ENCODE measurements around the gene CEBPB.
"Not testable (repeated sequence)": the region's sequence is repeated elsewhere in the genome, so short reads cannot be mapped to it uniquely, and the experiment has no call there.

Gene CEBPB

DNA sequence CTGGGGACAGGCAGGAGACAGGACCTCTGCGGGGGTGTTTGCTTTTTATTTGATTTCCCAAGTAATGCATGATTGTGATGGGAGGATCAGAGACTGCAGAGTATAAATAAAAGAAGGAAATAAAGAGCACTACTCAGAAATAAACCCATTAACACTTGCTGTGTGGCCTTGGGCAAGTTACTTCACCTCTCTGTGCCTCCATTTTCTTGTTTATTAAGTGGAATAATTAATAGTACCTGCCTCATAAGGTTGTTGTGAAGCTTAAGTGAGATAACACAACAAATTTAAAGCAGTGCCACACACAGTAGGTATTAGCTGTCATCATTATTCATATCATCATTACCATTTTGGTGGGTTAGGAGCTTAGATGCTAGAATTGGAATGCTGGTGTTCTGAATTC, 8.1 kb downstream of the CEBPB start:
- H3K4me3 ChIP-seq (ENCODE audit: low read length) = no peak overlapping the region
- TF ChIP-seq, protein P1, sequence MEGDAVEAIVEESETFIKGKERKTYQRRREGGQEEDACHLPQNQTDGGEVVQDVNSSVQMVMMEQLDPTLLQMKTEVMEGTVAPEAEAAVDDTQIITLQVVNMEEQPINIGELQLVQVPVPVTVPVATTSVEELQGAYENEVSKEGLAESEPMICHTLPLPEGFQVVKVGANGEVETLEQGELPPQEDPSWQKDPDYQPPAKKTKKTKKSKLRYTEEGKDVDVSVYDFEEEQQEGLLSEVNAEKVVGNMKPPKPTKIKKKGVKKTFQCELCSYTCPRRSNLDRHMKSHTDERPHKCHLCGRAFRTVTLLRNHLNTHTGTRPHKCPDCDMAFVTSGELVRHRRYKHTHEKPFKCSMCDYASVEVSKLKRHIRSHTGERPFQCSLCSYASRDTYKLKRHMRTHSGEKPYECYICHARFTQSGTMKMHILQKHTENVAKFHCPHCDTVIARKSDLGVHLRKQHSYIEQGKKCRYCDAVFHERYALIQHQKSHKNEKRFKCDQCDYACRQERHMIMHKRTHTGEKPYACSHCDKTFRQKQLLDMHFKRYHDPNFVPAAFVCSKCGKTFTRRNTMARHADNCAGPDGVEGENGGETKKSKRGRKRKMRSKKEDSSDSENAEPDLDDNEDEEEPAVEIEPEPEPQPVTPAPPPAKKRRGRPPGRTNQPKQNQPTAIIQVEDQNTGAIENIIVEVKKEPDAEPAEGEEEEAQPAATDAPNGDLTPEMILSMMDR (conservative IDR thresholded peaks at IDR 0.05; ENCODE audit: low read length) = no peak
- DNase-seq (ENCODE audit: low read depth) = no peak

DNA sequence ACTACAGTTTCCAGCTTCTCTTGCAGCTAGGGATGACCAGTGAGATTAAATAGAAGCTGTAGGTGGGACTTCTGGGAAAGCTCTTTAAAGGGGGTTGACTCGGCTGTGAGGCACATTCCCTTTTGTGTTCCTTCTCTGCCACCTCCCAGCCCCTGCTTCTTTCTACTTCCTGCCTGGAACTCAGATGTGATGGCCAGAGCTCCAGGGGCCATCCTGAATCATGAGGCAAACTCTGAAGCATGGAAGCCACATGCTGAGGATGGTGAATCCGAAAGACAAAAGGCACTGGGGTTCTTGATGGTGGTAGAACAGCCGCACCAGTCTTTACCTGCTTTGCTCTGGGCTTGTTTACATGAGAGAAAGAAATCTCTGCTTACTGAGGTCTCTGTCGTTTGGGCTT, 9.1 kb downstream of the CEBPB start:
- DNase-seq (ENCODE audit: low read depth) = no peak
- no peak overlapping the region for H3K4me3 ChIP-seq (ENCODE audit: low read length)
- TF ChIP-seq, protein P1 (conservative IDR thresholded peaks at IDR 0.05; ENCODE audit: low read length) = no peak

DNA sequence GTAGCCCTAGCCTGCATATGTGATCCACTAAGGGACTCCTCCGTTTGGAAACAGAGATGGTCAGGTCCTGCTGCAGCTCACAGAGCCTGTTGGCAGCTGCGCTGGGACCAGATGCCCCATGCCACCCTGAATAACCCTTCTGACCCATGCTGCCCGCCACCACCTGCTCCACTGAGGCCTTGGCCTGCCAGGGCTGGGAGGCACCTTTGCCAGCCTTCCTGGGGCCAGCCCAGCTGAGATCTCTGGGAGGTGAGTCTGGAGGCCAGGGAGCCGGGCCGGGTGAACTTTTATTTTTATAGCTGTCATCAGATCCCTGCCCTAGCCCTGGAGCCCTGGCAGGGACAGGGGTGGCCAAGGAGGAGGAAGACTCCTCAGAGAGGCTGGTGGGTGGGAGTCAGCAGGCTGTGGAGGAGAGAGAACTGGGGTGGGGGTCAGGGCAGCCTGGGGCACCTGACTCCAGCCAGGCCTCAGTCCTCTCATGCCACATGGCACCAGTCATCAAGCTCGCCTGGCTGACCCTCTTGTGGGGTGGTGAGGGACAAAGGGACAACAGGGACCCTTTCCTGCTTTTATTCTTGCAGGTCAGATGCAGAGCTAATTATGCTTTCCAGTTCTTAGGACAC, 10.0 kb downstream of the CEBPB start:
- TF ChIP-seq, protein P1 (conservative IDR thresholded peaks at IDR 0.05; ENCODE audit: low read length) = no peak
- no peak for DNase-seq (ENCODE audit: low read depth)
- H3K4me3 ChIP-seq (ENCODE audit: low read length) = no peak overlapping the region

DNA sequence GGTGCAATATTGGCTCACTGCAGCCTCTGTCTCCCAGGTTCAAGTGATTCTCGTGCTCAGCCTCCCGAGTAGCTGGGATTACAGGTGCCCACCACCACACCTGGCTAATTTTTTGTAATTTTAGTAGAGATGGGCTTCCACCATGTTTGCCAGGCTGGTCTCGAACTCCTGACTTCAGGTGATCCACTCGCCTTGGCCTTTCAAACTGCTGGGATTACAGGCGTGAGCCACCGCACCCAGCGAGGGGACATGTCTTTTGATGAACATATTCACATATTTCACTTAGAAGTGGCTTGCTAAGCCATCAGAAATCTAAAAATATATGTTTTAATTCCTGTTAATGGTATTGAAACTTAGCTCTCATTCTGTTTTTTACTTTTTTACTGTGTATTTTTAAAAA, 11.1 kb downstream of the CEBPB start:
- H3K4me3 ChIP-seq (ENCODE audit: low read length); DNase-seq (ENCODE audit: low read depth): not testable (repeated sequence)

DNA sequence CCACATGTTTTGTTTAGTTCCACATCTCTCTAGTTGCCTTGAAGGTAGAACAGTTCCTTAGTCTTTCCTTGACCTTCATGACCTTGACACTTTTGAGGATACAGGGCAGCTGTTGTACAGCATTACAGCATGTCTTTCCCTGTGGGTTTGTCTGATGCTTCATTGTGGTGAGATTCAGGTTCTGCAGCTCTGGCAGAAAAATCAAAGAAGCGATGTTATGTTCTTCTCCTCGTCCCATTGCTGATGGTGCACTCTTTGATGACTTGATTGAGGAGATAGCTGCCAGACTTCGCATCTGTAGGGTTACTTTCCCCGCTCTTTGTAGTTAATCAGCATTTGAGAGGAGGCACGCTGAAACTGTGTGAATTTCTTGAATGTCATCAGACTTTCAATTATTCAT, 12.0 kb downstream of the CEBPB start:
- no peak for DNase-seq (ENCODE audit: low read depth)
- no peak overlapping the region for H3K4me3 ChIP-seq (ENCODE audit: low read length)
- TF ChIP-seq, protein P1 (conservative IDR thresholded peaks at IDR 0.05; ENCODE audit: low read length) = no peak

DNA sequence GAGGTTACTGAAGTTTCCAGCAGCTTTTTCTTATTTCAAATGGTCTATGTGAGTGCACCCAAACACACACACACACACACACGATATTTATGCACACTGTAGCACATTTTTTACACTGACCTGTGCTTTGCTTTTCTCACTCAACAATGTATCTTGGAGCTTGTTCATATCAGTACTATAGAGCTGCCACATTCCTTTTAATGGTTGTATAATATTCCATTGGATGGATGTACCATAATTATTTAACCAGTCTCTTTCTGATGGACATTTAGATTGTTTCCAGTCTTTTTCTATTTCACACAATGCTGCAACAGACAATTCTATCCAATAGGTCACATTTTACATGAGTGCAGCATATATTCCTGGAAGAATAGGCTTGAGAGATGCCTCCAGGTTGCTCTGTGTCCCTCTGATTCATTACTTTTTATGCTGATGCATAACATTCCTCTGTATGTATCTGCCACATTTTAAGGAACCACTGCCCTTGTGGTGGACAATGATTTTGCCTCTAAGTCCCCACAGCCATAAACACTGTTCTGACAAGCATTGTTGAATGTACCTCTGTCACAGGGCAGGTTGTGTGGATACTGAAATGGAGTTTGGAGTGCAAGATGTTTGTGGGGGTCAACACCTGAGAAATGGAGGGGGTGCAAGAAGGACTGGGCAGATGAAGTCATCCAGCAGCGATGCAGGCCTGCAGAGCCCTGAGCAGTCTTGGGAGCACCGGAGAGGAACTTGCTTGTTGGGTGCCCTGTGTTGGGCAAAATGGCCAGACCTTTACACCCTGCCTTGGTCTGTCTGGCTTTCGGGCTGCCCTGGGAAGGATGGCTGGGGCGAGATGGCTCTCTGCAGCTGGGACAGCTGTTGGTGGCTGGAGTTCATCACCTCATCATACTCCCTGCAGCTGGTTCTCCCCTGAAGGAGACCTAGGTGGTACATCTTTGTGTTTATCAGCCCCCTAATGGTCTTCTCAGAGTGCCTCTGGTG, 13.6 kb downstream of the CEBPB start:
- no peak overlapping the region for H3K4me3 ChIP-seq (ENCODE audit: low read length)
- TF ChIP-seq, protein P1 (conservative IDR thresholded peaks at IDR 0.05; ENCODE audit: low read length) = no peak
- DNase-seq (ENCODE audit: low read depth) = no peak

DNA sequence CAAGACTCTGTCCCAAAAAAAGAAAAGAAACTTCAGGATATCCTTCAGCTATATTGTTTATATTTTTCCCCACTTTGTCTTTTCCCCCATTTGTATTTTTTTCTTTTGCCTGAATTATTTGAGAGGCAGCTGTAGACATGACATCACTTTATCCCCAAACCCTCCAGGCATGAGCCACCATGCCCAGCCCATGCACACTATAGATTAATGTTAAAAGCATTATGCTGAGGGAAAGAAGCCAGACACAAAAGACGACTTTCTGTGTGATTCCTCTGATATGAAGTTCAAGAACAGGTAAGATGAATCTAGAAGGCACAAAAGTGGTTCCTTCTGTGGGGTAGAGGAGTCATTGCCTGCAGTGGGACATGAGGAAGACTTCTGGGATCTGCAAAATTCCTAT, 16.4 kb downstream of the CEBPB start:
- no peak for DNase-seq (ENCODE audit: low read depth)
- TF ChIP-seq, protein P1 (conservative IDR thresholded peaks at IDR 0.05; ENCODE audit: low read length) = no peak

More for the DNA sequence above, 16.4 kb downstream of the CEBPB start:
- no peak overlapping the region for H3K4me3 ChIP-seq (ENCODE audit: low read length)
